Lung microvascular endothelial cell (primary cell): ENCODE measurements around the gene KAT8. TPM values are rescaled to one million over a fixed set of nuclear protein-coding genes. Genes with fewer than 3 reads are reported as not detected.
"Not testable (repeated sequence)": the region's sequence is repeated elsewhere in the genome, so short reads cannot be mapped to it uniquely, and the experiment has no call there.

ENCODE experiments used
- DNase-seq, 2 donors: peaks; one replicate each; pipeline versions ENCODE4 v3.0.0 to v3.0.0-alpha.2; 2010; ENCODE audit warnings: low read depth in 2 of 2
- total RNA-seq: library from RNA; depleted of rRNA; stranded (reverse); fragments of >200 nt; gene quantifications from 2 replicates; pipeline ENCODE4 v1.2.1, GENCODE V29; 2014

Gene KAT8
- total RNA-seq, 1 donor from 2014 or later = 35.3 TPM

- DNase-seq = no peak
Observed at GRCh38 chr16:31130336-31130891, 12.9 kb downstream of the KAT8 start.

- DNase-seq = no peak
Observed at GRCh38 chr16:31130899-31131298, 13.4 kb downstream of the KAT8 start.

- DNase-seq = no peak
Observed at GRCh38 chr16:31131416-31131815, 14.0 kb downstream of the KAT8 start.

DNA sequence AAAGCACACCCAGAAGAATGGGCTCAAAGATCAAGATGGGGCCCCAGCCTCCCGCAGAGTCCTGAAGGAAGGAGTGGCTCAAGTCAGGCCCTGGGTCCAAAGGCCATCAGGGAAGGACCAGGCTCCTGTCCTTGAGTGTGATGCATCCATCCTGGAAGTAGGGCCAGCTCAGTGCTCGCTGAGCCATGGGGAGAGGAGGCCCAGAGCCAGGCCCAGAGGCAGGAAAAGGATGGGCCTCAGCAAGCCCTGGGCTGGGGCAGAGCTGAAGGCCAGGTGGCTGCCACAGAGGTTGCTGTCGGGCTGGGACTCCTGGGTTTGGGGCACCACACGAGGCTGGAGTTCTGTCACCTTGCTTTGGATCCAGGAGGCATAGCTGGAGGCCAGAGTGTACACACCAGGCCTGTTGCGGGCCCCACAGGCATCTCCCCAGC is 14.4 kb downstream of the KAT8 start:
- no peak for DNase-seq

- no peak for DNase-seq
Observed at GRCh38 chr16:31132303-31132979, 15.0 kb downstream of the KAT8 start.

GRCh38 chr16:31133046-31133501 is 15.6 kb downstream of the KAT8 start:
- DNase-seq = no peak

- DNase-seq = no peak
Observed at GRCh38 chr16:31134091-31134571, 16.7 kb downstream of the KAT8 start.

GRCh38 chr16:31134625-31135534 is 17.4 kb downstream of the KAT8 start:
- DNase-seq = no peak

DNA sequence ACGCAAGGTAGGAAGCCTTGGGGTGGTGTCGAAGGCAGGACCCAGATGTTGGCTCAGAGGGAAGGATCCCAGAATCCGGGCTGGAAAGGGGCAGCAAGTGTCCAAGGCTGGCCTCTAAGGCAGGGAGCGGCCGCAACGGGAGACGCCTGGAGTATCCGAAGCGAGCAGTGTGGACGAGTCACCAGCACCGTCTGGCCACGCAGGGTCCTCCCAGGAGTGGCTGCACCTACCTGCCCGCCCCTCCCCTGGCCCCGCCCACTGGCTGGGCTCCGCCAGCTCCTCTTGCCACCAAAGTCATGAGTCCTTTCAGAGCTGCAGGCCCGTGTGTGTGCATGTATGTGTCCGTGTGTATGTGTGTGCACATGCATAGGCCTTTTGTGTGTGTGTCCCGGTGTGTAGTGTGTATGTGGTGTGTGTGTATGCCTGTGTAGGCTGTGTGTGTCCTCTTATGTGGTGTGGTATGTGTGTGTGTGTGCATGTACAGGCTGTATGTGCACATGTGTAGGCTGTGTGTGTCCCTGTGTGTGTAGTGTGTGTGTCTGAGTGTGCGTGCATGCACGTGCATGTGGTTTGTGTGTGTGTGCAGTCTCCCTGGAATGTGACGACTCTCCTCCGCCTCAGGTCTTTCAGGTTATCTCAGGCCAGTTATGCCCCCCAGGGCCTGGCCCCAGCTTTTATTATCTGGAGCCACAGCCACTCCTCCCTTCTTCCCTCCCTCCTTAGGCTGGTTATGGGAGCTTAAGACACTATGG is 18.2 kb downstream of the KAT8 start, which contains the start of gene PRSS8:
TSS of gene PRSS8 (minus strand) at position 193 of the 752 bp plus-strand sequence. CDS start 229 bp downstream, outside the sequence.
- no peak for DNase-seq

- DNase-seq = no peak
Observed at GRCh38 chr16:31136287-31136662, 18.8 kb downstream of the KAT8 start.

DNA sequence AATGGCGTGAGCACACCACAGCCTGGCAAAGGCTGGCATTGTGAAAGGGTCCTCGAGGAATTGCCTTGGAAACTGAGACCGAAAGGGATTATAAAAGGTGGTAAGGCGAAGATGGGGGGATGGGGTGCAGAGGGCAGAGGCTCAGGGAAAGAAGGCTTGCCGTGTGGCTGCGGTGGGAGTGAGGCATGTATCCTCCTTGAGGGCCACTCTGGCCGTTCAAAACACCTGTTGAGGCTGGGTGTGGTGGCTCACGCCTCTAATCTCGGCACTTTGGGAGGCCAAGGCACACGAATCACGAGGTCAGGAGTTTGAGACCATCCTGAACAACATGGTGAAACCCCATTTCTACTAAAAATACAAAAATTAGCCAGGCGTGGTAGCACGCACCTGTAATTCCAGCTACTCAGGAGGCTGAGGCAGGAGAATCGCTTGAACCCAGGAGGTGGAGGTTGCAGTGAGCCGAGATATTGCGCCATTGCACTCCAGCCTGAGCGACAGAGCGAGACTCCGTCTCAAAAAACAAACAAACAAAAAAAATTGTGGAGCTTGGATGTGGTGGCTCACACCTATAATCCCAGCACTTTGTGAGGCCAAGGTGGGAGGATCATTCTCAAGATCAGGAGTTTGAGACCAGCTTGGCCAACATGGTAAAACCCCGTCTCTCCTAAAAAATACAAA is 19.5 kb downstream of the KAT8 start:
- not testable (repeated sequence) for DNase-seq

DNA sequence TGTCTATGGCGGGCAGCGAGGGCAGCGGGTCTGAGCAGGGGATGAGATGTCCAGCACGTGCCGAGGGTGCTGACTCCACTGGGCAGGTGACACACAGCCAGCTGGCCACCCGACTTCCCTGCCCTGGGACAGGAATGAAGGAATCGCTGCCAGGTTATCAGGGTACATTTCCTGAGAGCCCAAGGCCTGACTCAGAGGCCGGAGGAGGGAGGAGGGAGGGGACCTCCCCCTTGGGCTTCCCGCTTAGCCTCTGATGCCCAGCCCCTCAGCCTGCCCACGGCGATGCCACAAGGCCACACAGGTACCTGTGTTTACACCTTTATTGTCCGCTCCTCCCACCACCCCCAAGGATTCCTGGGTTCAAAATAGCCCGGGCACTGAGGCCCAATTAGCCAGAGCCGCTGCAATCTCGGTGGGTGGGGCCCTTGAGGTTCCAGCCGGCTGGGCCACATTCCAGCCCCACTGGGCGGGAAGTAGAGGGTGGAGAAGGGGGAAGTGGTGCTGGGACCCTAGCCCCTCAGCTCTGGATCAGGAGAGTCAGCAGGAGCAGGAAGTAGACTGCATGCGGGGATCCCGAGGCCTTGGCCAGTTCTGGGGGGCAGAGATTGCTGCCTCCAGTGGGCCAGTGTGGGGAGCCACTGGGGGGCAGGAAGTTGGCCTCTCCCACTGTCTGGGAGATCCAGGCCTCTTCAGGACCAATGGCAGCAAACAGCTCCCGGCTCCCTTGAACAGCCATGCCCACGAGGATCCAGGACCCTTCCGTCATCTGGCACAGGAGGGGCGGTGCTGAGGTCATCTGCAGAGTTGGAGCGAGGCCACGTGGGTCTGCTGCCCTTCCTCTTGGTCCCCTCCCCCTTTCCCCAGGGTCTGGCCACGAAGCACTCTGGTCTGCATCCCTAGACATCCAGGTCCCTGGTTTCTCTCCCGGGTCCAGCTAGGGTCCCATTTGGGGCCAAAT is 21.4 kb downstream of the KAT8 start:
- DNase-seq = peak in 1 of 2 donors; percentile 56

DNA sequence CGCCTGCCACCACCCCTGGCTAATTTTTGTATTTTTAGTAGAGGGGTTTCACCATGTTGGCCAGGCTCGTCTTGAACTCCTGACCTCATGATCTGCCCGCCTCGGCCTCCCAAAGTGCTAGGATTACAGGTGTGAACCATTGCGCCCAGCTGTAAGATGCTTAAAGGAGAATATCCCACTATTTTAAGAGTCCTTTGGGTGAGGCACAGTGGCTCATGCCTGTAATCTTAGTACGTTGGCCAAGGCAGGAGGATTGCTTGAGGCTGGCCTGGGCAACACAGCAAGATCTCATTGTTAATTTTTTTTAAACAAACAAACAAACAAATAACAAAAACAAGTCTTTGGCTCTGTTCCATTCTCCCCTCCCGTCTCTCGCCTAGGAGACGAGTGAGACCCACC is 23.6 kb downstream of the KAT8 start:
- not testable (repeated sequence) for DNase-seq

- DNase-seq = peak in 1 of 2 donors; percentile 79
Observed at GRCh38 chr16:31141489-31142108, 24.1 kb downstream of the KAT8 start.

GRCh38 chr16:31142109-31143010 is 24.9 kb downstream of the KAT8 start:
- DNase-seq = peak; percentile 99

DNA sequence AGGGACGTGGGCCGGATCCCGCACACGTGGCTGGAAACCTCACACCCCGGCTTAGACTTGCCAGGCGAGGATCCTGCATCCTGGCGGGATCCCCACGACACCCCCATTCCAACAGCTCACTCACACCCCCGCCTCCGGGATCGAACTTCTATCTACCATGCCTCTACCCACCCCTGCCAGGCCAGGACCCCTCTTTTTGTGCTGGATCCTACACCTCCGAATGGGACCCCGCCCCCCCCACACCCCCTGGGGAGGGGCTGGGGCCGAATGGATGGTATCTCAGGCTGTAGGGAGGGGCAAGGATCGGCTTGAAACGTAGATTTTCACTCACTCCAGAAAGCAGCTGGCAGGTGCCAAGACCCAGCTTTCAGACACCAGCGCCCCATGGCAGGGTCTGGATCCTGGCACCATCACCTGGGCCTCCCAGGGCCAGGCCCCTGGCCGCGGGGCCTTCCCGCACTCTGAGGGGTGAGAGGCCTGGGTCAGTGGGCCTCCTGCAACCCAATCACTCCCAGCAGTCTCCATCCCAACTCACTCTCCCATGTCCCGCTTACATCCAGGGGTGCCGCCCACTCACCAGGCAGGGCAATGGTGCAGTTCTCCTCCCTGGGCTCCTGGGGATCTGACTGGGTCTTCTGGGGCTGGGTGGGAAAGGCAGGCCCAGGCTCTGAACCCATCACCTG is 25.7 kb downstream of the KAT8 start:
- DNase-seq = no peak

- DNase-seq = no peak
Observed at GRCh38 chr16:31143694-31144148, 26.3 kb downstream of the KAT8 start.
